Measurements from ENCODE around the gene COLQ.

COLQ gene

DNA sequence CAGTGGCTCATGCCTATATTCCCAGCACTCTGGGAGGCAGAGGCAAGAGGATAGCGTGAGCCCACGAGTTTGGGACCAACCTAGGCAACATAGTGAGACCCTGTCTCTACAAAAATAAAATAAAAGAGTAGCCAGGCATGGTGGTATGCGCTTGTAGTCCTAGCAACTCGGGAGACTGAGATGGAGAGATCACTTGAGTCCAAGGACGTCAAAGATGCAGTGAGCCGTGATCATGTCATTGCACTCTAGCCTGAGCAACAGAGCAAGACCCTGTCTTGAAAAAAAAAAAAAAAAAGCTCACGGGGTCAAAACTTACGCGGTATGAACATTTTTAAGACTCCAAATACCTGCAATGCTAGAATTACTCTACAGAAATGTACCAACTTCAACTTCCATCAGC, 37.1 kb upstream of the COLQ start:
- no peak for TF ChIP-seq EZH2 (IDR thresholded peaks at IDR 0.05; ENCODE audit: borderline replicate concordance, low read depth, low read length, severe bottlenecking)
- TF ChIP-seq, protein P1, sequence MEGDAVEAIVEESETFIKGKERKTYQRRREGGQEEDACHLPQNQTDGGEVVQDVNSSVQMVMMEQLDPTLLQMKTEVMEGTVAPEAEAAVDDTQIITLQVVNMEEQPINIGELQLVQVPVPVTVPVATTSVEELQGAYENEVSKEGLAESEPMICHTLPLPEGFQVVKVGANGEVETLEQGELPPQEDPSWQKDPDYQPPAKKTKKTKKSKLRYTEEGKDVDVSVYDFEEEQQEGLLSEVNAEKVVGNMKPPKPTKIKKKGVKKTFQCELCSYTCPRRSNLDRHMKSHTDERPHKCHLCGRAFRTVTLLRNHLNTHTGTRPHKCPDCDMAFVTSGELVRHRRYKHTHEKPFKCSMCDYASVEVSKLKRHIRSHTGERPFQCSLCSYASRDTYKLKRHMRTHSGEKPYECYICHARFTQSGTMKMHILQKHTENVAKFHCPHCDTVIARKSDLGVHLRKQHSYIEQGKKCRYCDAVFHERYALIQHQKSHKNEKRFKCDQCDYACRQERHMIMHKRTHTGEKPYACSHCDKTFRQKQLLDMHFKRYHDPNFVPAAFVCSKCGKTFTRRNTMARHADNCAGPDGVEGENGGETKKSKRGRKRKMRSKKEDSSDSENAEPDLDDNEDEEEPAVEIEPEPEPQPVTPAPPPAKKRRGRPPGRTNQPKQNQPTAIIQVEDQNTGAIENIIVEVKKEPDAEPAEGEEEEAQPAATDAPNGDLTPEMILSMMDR (IDR thresholded peaks at IDR 0.05; ENCODE audit: borderline replicate concordance, extremely low read depth, low read length, poor library complexity, severe bottlenecking) = no peak
- ATAC-seq (ENCODE audit: insufficient read depth, low read depth) = no peak
- Histone ChIP-seq H3K9me3 (ENCODE audit: insufficient read depth, low read length, severe bottlenecking) (no peaks in the 10 kb centered on the region), H3K27me3 (ENCODE audit: insufficient read depth, low read length, poor library complexity) (no peaks in the 10 kb centered on the region), H2AFZ (ENCODE audit: low read depth, low read length) (no peak overlapping the region), H3K4me2 (ENCODE audit: insufficient read depth, low read length) (no peak overlapping the region), H3K9ac (ENCODE audit: low read depth, low read length) (no peak overlapping the region), H3K36me3 (ENCODE audit: insufficient read depth, low read length) (peaks cover 45% of the 10 kb centered on the region), H3K4me1 (ENCODE audit: insufficient read depth, low read length) (peaks cover 4% of the 10 kb centered on the region; the same call in 1 of the 2 replicates), H4K20me1 (ENCODE audit: insufficient read depth, low read length) (no peaks in the 10 kb centered on the region), H3K4me3 (ENCODE audit: low read depth in 1 of 2, low read length in 2 of 2) (no peak overlapping the region), H3K27ac (ENCODE audit: low read length) (no peak overlapping the region), H3K79me2 (ENCODE audit: insufficient read depth, low read length) (no peaks in the 10 kb centered on the region)
- no peak for DNase-seq

DNA sequence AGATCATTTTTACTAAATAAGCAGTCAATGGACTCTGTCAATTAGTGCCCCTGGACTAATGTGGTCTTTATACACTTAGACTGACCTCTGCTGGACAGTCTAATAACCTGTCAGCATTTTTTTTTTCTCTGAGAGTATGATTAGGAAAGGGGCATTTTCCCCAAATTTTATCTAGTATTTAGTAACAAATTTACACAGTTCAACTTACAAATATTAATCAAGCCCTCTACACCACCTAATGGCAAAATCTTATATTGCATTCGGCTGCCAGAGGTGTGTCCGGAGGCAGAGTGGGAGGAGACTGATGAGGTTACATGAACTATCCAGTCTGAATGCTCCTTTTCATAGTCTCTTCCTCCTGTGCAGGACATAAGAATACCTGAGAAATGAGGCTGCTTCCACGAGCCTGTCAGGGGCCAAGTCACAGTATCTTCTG, 36.0 kb upstream of the COLQ start:
- Histone ChIP-seq H3K4me3 (ENCODE audit: low read depth in 1 of 2, low read length in 2 of 2) (no peak overlapping the region), H3K27ac (ENCODE audit: low read length) (no peak overlapping the region), H3K4me2 (ENCODE audit: insufficient read depth, low read length) (no peak overlapping the region), H3K9me3 (ENCODE audit: insufficient read depth, low read length, severe bottlenecking) (no peaks in the 10 kb centered on the region), H2AFZ (ENCODE audit: low read depth, low read length) (no peak overlapping the region), H3K36me3 (ENCODE audit: insufficient read depth, low read length) (peaks cover 35% of the 10 kb centered on the region), H3K4me1 (ENCODE audit: insufficient read depth, low read length) (peaks cover 4% of the 10 kb centered on the region; the same call in 1 of the 2 replicates), H4K20me1 (ENCODE audit: insufficient read depth, low read length) (no peaks in the 10 kb centered on the region), H3K79me2 (ENCODE audit: insufficient read depth, low read length) (no peaks in the 10 kb centered on the region), H3K27me3 (ENCODE audit: insufficient read depth, low read length, poor library complexity) (no peaks in the 10 kb centered on the region), H3K9ac (ENCODE audit: low read depth, low read length) (no peak overlapping the region)
- ATAC-seq (ENCODE audit: insufficient read depth, low read depth) (peak; percentile 85), DNase-seq (peak; percentile 49)
- TF ChIP-seq, protein P1 (IDR thresholded peaks at IDR 0.05; ENCODE audit: borderline replicate concordance, extremely low read depth, low read length, poor library complexity, severe bottlenecking) = peak; percentile 61
- TF ChIP-seq EZH2 (IDR thresholded peaks at IDR 0.05; ENCODE audit: borderline replicate concordance, low read depth, low read length, severe bottlenecking) = no peak

DNA sequence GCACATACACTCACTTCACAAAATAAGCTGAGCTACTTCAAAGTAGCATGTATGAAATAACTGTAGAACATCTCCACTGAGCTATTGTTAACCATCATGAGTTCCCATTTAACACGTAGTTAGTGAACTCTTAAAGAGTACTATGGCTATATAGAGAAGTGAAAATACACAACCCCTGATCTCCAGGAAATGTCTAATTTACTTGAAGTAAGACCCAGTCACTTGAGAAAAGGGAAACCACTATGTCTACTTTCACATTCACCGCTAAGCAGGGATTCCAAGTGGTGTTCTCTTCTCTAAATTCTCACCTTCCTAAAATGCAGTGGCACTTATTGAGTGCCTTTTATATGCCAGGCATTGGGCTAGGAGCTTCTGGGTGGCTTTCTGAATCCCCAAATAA, 35.0 kb upstream of the COLQ start:
- H3K27me3 ChIP-seq (ENCODE audit: insufficient read depth, low read length, poor library complexity) = no peaks in the 10 kb centered on the region
- H2AFZ ChIP-seq (ENCODE audit: low read depth, low read length) = no peak overlapping the region
- peaks cover 26% of the 10 kb centered on the region for H3K36me3 ChIP-seq (ENCODE audit: insufficient read depth, low read length)
- TF ChIP-seq, protein P1 (IDR thresholded peaks at IDR 0.05; ENCODE audit: borderline replicate concordance, extremely low read depth, low read length, poor library complexity, severe bottlenecking) = no peak
- TF ChIP-seq EZH2 (IDR thresholded peaks at IDR 0.05; ENCODE audit: borderline replicate concordance, low read depth, low read length, severe bottlenecking) = no peak
- no peaks in the 10 kb centered on the region for H3K9me3 ChIP-seq (ENCODE audit: insufficient read depth, low read length, severe bottlenecking)
- ATAC-seq (ENCODE audit: insufficient read depth, low read depth) (peak; percentile 51; the same call in 2 of the 3 replicates), DNase-seq (no peak)
- H3K4me2 ChIP-seq (ENCODE audit: insufficient read depth, low read length) = no peak overlapping the region
- no peaks in the 10 kb centered on the region for H4K20me1 ChIP-seq (ENCODE audit: insufficient read depth, low read length)
- H3K9ac ChIP-seq (ENCODE audit: low read depth, low read length) = no peak overlapping the region
- no peaks in the 10 kb centered on the region for H3K79me2 ChIP-seq (ENCODE audit: insufficient read depth, low read length)
- H3K4me1 ChIP-seq (ENCODE audit: insufficient read depth, low read length) = peaks cover 4% of the 10 kb centered on the region; the same call in 1 of the 2 replicates
- no peak overlapping the region for H3K27ac ChIP-seq (ENCODE audit: low read length)
- no peak overlapping the region for H3K4me3 ChIP-seq (ENCODE audit: low read depth in 1 of 2, low read length in 2 of 2)
